Measurements from ENCODE around the gene SATB1.

Gene SATB1

DNA sequence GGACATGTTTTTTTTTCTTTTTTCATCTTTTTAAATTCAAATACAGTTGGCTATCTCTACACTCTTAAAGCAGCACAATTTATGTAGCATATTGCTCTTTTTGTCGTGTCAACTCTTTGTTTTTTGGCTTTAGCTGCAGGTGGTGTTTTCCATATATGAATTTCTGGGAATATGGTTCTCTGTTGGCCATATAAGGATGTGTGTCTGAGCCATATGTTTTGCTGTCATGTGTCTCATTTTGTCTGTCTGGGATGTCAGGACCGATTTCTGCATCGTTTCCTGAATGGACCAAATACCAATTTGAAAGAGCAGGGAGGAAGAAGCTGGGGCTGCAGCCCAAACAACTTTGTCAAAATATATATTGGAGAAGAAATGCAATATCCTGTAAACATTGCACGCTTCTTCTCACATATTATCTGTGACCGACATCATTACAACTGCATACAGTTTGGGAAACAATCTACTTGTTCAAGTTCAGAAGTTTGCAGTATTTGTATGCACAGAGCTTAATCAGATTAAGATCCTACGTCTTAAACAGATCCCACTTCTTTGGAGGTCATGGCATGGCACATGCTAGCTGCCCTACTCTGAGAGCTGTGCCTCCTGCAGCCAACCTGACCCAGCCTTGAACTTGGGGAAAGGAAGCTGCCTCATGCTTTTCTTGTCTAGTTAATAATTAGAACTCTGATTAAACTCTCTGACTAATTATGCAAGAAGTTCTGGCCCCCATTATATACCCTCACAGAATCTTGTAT lies 4.0 kb upstream of the SATB1 start:
- peak in 1 of 5 donors; percentile 45 for DNase-seq

- DNase-seq = no peak
These were observed 2.9 kb upstream of the SATB1 start for GRCh38 chr3:18428036-18428435.

GRCh38 chr3:18426597-18427193 lies 1.6 kb upstream of the SATB1 start:
- DNase-seq = no peak

DNA sequence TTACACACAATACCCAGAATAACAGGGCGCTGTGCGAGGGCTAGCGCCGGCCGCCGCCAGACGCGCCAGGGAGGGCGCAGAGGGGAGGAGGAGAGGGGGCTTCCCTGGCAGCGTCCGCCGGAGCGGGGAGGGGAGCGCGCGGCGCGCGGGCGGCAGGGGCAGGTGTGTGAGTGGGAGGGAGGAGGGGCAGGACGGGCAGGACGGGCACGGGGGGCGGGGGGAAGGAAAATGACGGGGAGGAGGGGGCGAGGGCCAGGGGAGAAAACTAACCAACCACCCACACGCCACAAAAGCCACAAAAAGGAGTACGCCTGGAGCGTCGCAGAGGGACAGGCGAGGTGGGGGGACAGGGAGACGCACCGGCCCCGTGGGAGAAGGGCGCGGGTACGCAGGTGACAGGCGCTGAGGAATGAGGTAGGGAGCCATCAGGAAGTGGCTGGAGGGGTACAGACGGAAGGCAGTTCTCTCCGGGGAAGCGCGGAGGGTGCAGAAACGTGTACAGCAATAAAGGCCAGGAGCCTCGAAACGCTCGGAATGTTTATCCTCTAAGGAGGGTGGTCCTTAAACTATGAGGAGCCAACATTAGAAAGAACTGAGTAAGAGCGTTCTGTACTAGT lies 610 bp upstream of the SATB1 start:
- peak; percentile 61 to 72 (median 64) for DNase-seq

- no peak for DNase-seq
These were observed 868 bp downstream of the SATB1 start for GRCh38 chr3:18424213-18424728.

DNA sequence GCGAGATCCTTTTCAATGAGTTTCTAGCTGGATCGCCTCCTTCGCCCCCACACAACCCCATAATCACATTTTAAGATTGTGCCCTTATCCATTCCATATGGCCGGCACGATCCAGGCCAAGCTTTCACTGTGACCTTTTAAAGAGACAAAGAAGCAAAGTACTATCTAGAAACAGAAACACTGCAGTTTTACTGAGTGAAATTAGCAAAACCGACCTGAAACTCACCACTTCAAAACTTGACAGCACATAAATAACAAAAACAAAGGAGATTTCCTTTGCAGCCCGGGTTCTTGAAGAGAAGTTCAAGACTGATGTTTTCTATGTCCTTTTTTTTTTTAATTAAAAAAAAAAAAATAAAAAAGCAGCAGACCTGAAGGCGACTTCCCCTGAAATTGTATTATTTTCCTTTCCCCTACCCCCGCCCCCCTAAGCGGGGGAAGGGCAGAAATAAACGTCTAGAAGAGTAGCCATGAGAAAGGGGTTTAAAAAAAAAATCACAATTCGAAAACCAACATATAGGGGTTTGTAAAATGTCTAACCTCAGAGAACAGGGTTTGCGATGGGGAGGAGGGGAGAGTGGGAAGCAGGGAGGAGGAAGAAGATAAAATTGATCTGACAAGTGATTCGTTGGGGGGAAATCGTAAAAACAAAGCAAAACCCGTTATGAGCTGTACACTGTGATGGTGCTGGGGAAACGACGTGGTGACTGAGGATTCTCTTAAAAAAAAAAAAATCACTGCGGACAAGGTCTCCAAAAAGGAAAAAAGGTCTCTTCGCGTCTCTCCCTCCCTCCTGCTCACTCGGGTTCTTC lies 1.5 kb downstream of the SATB1 start:
- DNase-seq = peak in 1 of 5 donors; percentile 76

- DNase-seq = no peak
These were observed 2.2 kb downstream of the SATB1 start for GRCh38 chr3:18422972-18423371.

DNA sequence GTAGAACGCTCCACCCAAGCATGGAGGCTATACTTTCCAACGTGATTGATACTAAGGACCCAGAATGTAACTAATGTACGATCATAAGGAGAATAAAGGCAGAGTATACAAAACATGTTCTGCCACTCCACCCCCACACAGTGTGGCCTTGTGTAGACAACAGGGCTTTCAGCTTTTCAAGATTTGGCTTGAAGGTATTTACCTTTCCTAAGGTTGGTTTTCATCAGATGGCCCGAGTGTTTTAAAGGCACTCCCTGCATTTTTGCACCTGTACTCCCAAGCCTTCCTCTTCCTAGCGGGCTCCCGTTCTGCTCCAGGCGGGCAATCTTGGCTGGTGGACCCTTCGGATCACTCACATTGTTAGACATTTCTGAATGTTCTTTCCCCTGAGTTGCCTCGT lies 4.6 kb downstream of the SATB1 start:
- DNase-seq = no peak

DNA sequence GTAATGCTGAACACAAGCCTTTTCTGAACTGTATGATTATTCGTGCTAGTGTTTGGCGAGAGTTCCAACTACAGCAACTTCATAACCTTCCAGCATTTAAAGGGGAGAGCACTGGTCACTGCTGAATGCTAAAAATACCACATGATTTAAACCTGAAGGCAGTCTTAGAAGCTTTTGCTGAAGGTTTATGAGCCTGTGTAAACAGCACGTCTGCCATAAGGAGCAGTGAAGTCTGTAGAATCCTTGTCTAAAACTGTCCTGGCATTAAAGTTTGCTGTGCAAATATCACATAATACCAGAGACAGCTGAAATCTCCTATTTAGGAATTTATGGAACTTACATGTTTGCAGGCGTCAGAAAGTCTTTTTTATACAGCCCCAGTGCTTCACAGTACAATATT lies 5.9 kb downstream of the SATB1 start:
- no peak for DNase-seq

DNA sequence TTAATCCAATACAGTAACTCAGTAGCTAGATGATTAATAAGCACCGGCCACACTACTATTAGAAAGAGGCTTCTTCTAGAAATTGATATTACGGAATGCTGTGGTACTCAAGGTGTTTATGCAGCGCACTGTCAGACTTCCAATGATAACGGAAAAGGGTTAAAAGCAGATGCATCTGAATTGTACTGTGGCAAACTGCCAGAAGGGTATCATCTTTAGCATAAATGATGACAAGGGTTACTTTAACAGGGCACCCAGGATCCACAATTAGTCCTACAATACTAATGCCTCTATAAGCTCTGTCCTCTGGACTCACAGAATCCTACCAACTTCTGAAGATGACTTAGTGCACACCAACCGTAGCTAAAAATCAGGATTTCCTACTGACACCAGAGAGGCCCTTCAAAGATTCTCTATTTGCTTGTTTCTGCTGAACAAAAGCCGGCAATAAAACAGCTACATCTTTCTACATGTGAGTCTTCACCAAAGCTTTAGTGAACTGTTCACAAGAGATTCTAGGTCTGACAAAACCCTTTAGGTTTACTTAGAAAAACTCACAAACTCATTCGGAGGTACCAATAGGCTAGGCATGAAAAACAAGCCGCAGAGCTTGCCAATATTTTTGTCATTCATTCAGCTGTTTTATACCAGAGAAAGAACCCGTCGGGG lies 7.1 kb downstream of the SATB1 start:
- DNase-seq = no peak

DNA sequence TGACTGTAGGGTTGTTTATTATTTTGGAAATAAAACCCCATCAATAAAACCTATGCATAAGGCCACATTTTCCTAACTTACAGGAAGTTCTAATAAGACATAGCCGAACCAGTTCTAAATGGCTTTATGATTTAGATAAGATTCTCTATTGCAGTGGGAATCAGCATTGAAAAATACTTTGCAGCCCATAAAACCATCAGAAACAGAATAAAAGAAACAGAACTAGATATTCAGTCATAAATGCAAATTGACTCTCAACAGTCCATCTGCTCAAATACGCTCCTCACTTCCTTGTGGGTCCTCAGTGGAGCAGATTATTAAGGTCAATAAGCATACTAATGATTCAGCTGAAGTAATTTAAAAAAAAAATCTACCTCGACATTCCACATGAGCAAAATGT lies 8.8 kb downstream of the SATB1 start:
- DNase-seq = no peak

DNA sequence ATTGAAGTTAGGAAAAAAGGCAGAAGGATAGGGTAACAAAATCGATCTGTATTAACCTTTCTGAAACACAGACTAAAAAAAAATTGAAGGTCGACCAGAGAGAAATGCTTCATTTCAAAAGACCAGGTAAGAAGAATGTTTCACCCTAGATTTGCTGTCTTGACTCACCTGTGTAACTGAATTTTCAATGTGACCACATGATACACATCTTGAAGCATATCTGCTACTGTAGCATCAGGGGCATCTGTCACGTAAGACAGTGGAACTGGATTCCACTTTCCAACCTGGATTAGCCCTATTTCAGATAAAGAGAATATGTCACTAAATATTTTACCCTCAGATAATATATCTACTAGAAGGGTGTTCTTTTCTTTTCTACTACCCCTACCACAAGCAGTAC lies 9.3 kb downstream of the SATB1 start:
- no peak for DNase-seq

- DNase-seq = no peak
These were observed 10.0 kb downstream of the SATB1 start for GRCh38 chr3:18415167-18415566.

DNA sequence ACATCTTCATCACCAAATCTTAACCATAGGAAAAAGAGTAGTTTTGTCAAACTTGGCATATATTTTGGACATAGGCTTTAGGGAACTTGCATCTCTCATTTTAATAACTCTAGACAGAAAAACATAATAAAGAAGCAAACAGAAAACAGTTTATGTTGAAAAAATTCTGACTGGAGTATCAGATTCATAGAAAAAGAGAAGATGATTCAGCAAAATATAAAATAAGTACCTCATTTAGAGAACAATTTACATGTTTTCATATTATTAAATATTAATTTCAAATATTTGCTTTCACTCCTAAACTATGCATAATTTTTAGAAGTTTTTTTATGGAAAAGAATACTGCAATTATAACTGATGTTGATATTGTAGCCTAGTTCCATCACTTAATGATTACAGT lies 12.5 kb downstream of the SATB1 start:
- DNase-seq = no peak

GRCh38 chr3:18411541-18411940 lies 13.6 kb downstream of the SATB1 start:
- no peak for DNase-seq

- no peak for DNase-seq
These were observed 14.9 kb downstream of the SATB1 start for GRCh38 chr3:18410205-18410604.

GRCh38 chr3:18409266-18409665 lies 15.9 kb downstream of the SATB1 start:
- DNase-seq = no peak

GRCh38 chr3:18405141-18405540 lies 20.0 kb downstream of the SATB1 start:
- no peak for DNase-seq

- DNase-seq = no peak
These were observed 22.1 kb downstream of the SATB1 start for GRCh38 chr3:18403061-18403460.

DNA sequence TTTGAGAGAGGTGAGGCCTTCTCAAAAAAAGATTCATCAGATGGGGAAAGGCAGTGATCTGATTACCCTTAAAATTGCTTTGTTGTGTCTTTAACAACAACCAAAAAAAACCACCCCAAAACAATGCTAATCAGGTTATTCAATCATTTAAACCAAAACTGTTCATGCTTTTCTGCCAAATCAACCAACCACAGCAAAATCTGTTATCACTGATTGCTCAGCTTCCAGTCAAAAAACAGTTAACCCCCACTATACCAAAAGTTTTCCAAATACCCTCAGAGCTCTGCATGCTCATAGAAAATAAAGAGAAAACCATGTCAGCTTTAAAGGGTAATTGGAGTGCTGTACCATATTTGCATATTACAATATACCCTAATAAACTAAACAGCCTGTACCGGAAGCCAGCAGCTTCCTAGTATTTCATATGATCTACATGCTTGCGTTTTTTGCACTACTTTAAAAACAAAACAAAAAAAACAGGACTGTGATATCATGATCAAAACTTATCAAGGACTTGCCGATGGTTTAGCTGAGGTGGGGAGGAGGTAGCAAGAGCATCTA lies 22.8 kb downstream of the SATB1 start:
- DNase-seq = no peak

DNA sequence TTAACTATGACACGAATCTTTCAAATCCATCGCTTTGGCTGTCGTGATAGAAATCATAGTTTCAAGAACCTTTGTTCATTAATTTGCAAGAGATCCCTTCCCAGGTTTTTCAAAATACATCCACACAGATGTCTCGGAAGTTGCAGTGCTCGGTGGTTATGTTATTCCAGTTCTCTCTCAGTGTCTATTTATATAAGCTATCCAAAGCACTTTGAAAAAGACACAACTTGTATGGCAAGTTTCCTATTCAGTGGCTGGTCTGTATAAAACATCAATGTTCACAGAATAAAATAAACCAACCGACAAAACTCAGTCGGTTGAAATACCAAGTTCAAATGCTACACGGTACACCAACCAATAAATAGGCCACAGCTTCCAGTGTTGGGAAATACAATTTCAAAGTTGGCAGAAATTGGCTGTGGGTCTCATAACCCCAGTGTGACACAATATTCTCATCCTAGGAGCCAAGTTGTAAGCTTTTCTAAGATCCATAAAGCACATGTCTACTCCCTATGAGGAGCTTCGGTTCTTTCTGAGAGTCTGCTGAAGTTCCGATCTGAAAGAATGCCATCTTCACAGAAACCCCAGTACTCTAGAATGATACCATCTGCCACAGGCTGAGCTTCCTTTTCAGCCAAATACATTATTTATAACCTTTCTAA lies 23.7 kb downstream of the SATB1 start:
- DNase-seq = no peak

DNA sequence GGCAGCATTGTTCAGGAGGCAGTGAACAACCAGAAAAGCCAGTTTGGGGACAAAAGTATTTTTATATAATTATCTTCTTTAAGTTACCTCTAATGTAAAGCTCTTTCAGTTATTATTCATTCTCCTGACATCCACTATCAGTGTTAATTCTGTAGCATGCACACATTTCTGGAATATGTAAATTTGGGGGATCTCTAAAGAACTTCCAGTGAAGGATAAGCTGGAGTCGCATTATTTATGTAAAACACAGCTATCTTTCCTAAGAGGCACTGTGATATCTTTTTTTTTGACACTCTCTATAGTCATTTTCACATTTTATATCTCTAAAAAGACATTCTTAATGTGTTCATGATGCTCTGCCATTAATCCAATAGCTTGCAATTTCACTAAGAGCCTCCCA lies 26.7 kb downstream of the SATB1 start:
- no peak for DNase-seq
